H1 (cell line): Measurements from ENCODE around the gene SMARCC2. TPM values are rescaled to one million over a fixed set of nuclear protein-coding genes. Genes with fewer than 3 reads are reported as not detected.

ENCODE experiments used
- BACH1 ChIP-seq: IDR thresholded peaks from 2 replicates; pipeline ENCODE4 v1.6.1; 2012; ENCODE audit warnings: low read length, improper control_type of control experiment
- BCL11A ChIP-seq, 2 experiments: IDR thresholded peaks; one replicate each; pipeline ENCODE4 v1.6.1; 2011; ENCODE audit warnings: low read depth in 2 of 2, low read length in 2 of 2, mild to moderate bottlenecking in 2 of 2
- CHD1 ChIP-seq: IDR thresholded peaks from 2 replicates; pipeline ENCODE4 v1.6.1; 2012; ENCODE audit warnings: low read depth, low read length, improper control_type of control experiment
- POU5F1 ChIP-seq: IDR thresholded peaks from 2 replicates; pipeline ENCODE4 v1.6.1; 2011; ENCODE audit warnings: low read depth, mild to moderate bottlenecking, low read length, moderate library complexity
- SRF ChIP-seq: IDR thresholded peaks from 2 replicates; pipeline ENCODE4 v1.6.1; 2011; ENCODE audit warnings: mild to moderate bottlenecking, low read depth, low read length, moderate library complexity
- TAF7 ChIP-seq: optimal IDR thresholded peaks from 2 replicates; pipeline ENCODE3; 2011; ENCODE audit warnings: low read depth, mild to moderate bottlenecking, inconsistent platforms, low read length, moderate library complexity, borderline replicate concordance
- polyA plus RNA-seq, 7 experiments: library from polyadenylated mRNA; depleted of rRNA in 3 of 7; stranded (reverse) in 5 of 7; unstranded in 2 of 7; fragments of >200 nt in 5 of 7; fragments of 200-250 nt in 2 of 7; gene quantifications; 1 replicate in 5 of 7; 2 replicates in 1 of 7; 4 replicates in 1 of 7; pipeline versions ENCODE4 v1.2.1 to v1.2.3, GENCODE V29; 2011 to 2013; ENCODE audit warnings: missing spikeins in 2 of 7, mixed read lengths in 2 of 7
- total RNA-seq: library from RNA; stranded (reverse); fragmentation: NEBNext Ultra II Directional; extraction: Animal tissue kit (Norgen Biotek cat#: 25700); gene quantifications from 2 replicates; pipeline ENCODE4 v1.2.1, GENCODE V29; 2021

Gene SMARCC2
- total and polyA plus RNA-seq, 2 of the 8 experiments (the other 6 are each of a cell fraction or from before 2014, with no cell fraction given): 33.9 to 78.5 TPM

DNA sequence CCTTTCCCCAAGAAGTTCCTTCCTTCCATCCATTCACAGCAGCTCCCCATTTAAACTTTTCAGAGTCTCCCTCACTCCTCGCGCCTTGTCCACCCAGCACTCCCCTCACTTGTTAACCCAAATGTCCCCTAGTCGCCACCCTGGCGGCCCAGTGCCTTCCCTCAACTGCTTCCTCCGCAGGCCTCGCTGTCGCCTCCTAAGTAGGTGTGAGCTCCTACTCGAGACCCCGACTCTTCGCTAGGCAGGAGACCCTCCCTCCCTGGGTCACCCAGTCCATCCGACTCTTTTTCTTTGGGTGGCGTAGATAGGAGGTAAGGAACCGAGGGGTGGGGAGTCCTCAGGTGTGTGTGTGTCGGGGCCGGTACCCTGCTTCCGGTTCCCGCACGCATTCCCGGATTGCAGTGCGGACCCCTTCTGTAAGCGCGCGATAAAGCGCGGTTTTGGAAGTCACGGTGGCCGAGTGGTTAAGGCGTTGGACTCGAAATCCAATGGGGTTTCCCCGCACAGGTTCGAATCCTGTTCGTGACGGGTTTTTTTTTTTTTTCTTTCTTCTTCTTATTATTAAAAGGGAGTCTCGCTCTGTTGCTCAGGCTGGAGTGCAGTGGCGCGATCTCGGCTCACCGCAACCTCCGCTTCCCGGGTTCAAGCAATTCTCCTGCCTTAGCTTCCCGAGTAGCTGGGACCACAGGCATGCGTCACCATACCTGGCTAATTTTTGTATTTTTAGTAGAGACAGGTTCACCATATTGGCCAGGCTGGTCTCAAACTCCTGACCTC lies 823 bp upstream of the SMARCC2 start (continued):
- TF ChIP-seq TAF7: peak; percentile 79
- TF ChIP-seq SRF: no peak
- no peak for TF ChIP-seq BCL11A (IDR thresholded peaks at IDR 0.05; ENCODE audit: low read depth in 2 of 2, low read length in 2 of 2)
- no peak for TF ChIP-seq CHD1
- TF ChIP-seq BACH1: no peak
- TF ChIP-seq POU5F1: no peak
- TF ChIP-seq, all 59 proteins: peak for 22
